ENCODE data around the gene SORT1.
"Not testable (repeated sequence)": the region's sequence is repeated elsewhere in the genome, so short reads cannot be mapped to it uniquely, and the experiment has no call there.

Gene SORT1

GRCh38 chr1:109396513-109396839 is 1.2 kb downstream of the SORT1 start:
- DNase-seq: no peak

DNA sequence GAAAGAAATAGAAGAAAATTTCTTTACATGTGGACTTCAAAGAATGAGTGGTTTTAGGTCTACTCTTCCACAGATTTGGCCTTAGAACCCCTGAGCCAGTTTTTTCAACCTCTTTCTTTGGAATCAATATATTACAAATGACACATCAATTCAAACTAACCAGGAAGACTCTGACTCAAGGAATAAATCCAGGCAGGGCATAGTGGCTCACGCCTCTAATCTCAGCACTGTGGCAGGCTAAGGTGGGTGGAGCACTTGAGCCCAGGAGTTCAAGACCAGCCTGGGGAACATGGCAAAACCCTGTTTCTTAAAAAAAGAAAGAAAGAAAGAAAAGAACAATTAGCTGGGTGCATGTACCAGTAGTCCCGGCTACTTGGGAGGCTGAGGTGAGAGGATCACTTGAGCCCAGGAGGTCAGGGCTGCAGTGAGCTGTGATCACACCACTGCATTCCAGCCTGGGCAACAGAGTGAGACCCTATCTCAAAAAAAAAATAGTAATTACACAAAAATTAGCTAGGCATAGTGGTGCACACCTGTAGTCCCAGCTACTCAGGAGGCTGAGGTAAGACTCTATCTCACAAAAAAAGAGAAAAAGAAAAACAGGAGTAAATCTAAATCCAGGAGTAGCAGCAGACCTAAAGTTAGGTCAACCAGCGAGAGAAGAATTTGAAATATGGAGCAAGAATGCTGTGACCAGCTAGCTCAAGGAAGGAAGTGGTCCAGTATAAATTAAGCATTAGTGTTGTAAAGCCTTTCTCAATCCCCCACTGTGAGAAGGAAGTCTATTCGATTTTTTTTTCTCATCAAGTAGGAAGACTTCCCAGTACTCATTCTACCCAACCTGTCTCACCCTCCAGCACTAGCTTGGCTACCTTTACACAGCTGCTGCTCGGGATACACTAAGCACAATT is 1.9 kb downstream of the SORT1 start:
- DNase-seq: no peak

GRCh38 chr1:109395282-109395599 is 2.5 kb downstream of the SORT1 start:
- DNase-seq: not testable (repeated sequence)

GRCh38 chr1:109394591-109395281 is 3.0 kb downstream of the SORT1 start:
- DNase-seq: no peak

DNA sequence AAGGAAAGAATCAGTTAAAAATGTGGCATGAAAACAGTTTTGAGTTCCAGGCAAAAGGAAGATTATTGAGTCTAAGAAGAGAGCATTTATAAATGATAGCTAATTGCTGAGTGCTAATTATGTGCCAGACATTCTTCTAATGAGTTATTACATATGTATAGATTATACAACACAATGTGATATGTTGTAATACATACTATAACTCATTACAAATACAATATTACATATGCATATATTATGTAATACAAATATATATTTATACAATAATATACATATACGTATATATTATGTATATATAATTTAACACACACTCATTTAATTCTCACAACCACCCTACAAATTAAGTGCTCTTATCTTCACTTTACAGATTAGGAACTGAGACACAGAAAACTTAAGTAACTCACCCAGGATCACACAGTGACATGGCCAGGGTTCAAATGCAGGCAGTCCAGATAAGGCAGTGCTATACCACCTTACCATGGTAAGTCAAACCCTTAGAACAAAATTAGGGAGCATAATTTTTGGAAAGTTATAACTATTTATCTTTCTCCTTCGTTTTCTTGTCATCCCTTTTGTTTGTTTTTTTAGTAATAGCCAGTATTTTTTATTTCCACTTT is 4.0 kb downstream of the SORT1 start:
- no peak for DNase-seq

GRCh38 chr1:109392788-109393616 is 4.7 kb downstream of the SORT1 start:
- DNase-seq: no peak

- DNase-seq: no peak
Measured at GRCh38 chr1:109392037-109392787, 5.5 kb downstream of the SORT1 start.

DNA sequence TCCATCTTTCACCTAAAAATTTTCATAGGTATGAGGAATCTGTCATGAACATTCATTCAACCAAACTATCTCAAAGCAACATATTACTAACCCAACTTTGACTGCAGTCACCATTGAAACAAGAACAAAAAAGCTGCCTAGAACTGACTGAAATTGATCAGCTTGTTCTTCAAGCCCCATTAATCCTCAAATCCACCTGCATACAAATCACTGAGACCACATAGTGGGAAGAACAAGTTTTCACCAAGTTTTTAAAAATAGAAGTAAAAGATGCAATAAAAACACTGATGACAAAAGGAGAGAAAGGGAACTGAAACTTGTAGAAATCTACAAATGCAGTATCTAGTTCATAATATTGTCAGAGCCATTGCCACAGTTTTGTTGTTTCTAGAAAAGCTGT is 6.1 kb downstream of the SORT1 start:
- no peak for DNase-seq

- DNase-seq: no peak
Measured at GRCh38 chr1:109391157-109391556, 6.6 kb downstream of the SORT1 start.

- no peak for DNase-seq
Measured at GRCh38 chr1:109389638-109390341, 7.9 kb downstream of the SORT1 start.

DNA sequence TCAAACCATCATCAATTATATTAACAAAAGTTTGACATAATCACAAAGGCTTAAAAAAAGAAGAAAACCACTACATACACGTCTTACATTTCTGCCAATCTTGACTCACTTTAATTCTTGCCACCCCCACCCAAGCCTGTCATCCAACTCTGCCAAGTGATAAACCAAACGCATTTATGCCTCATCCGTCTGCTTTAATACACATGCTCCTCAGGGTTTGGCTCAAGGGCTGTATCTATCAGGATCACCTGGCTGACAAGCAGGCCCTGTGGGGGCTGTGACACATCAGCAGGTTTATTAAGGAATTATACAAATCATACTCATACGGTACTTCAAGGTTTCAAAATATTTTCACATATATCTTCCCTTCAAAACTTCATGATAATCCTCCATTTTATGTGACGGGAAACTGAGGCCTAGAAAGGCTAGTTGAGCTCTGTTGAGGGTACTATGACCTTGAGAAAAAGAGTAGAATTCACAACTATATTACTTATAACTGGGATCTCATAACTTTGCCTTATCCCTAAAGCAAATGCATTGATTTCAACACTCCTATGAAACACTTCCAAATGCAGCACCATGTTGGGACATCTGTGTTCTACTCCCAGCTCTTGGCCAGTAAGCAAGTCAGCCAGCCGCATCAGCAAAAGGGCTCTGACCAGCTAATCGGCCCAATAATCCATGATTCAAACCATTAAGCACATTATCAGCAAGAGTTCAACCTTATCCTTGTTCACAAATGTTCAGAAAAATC is 8.7 kb downstream of the SORT1 start:
- no peak for DNase-seq

GRCh38 chr1:109388208-109388711 is 9.5 kb downstream of the SORT1 start:
- DNase-seq: no peak

GRCh38 chr1:109386054-109386717 is 11.5 kb downstream of the SORT1 start:
- no peak for DNase-seq

- no peak for DNase-seq
Measured at GRCh38 chr1:109385417-109385816, 12.3 kb downstream of the SORT1 start.

GRCh38 chr1:109383854-109384253 is 13.9 kb downstream of the SORT1 start:
- DNase-seq: no peak

GRCh38 chr1:109383087-109383779 is 14.5 kb downstream of the SORT1 start:
- no peak for DNase-seq

- DNase-seq: no peak
Measured at GRCh38 chr1:109381573-109381972, 16.1 kb downstream of the SORT1 start.

DNA sequence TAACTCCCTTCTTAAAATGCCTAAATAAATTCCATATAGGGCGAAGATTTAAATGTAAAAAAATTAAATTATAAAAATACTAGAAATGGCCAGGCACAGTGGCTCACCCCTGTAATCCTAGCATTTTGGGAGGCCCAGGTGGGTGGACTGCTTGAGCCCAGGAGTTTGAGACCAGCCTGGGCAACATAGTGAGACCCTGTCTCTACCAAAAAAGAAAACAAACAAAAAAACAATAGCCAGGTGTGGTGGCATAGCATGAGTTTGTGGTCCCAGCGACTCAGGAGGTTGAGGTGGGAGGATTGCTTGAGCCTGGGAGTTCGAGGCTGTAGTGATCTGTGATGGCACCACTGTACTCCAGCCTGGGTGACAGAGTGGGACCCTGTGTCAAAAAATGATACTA is 17.8 kb downstream of the SORT1 start:
- no peak for DNase-seq

- no peak for DNase-seq
Measured at GRCh38 chr1:109379422-109379821, 18.3 kb downstream of the SORT1 start.

- no peak for DNase-seq
Measured at GRCh38 chr1:109377698-109378097, 20.0 kb downstream of the SORT1 start.

Measured in NCI-H146 (cell line).